ENCODE measurements around the gene EXOC6.
A peak's percentile ranks its signal among the peaks of the same experiment; 100 is the strongest.
"Not testable (repeated sequence)": the region's sequence is repeated elsewhere in the genome, so short reads cannot be mapped to it uniquely, and the experiment has no call there.

The EXOC6 gene

DNA sequence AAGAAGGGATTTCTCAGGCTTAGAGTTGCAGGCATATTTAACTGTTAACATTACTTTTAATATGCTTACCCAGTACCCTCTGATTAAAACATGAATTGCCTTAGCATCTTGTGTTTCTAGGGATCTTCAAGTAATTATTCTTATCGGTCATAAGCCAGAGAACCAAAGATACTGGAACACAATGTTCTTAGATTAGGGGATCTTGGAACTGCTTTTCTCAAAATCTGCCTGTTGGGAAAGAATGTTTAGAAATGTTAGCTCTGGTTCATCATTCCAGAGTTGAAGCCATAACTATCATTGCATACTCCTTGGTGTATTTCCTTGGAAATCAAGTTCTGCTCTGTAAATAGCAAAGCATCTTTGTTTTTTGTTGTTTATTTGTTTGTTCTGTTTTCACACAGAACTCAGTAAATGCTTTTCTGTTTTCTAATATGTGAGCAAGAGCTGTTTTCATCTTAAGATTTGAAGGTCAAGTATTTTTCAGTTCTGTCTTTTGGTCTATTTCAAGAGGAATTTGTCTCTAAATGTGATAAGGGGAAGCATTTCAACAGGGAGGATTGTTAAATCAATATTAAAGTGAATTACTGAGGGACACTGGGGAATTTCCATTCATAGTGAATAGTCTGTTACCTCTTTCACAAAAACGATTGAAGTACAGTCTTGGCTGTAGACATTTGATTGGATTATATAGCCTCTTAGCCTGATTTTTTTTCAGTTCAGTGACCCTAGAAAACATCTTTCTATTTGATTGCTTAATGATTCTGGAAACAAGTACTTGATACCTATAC, 109.1 kb downstream of the EXOC6 start:
- DNase-seq, result no peak

DNA sequence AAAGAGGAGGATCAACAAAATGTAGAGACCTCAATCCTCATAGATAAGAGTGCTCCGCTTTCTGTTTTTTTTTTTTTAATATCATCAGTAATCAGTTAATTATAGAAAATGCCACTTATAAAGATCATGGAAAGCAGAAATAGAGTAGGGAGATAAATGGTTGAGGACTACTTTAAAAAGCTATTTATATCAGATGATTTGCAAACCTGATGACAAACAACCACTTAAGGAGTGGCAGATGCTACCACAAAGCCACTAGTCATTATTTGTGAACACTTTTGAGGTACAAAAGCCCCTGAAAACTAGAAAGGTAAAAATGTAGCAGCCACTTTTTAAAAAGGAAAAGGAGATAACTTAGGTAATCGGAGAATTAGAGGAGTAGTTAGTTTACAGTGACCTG, 113.3 kb downstream of the EXOC6 start:
- no peak for DNase-seq

DNA sequence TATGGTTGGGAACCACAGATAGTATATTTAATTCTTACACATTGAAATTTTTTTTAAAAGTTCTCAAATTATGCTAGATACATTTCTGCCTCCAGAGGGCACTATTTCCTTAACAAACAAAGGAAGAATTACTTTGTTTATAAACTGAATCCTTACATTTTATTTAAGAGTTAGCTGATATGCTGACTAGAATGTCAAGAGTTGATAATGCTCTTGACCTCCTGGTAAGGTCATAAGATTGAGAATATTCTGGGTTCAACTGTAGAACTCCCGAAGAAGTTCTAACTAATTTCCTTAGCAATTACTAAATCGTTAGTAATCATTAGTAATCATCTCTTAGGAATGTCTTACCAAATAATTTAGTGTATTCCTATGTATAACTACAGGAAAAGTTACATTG, 117.0 kb downstream of the EXOC6 start:
- DNase-seq, result peak; percentile 1

DNA sequence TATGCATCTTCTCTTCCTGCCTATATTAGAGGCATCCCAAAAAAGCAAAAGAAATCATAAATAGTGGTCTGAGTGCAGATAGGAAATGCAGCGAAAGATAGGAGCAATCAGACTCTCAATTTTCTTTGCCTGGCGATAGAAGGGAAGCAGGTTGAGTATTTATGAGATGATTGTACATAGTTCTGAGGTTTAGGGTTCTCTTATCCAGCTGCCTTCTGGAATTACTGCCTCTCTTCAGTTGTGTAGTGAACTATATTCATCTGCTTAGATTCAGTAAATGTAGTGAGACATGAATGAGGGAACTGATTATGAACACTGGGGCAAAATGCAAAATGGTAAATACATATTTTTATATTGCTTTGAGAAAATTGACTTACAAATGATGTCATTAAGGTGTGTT, 119.3 kb downstream of the EXOC6 start:
- DNase-seq, result no peak

DNA sequence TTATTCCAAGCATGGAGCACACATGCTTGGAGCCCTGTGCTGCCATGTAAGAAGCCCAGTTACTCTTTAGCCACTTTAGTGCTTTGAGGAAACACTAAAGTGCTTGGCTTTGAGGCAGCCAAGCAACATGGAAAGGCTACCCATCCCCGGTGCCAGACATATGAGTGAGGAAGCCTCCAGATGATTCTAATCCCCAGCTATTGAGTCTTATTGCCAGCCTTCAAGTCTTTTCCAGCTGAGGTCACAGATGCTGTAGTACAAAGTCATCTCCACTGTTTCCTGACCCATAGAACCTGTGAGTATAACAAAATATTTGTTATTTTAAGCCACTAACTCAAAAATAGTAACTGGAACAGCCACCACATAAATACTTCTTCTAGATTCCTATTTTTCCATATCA, 120.8 kb downstream of the EXOC6 start:
- no peak for DNase-seq

DNA sequence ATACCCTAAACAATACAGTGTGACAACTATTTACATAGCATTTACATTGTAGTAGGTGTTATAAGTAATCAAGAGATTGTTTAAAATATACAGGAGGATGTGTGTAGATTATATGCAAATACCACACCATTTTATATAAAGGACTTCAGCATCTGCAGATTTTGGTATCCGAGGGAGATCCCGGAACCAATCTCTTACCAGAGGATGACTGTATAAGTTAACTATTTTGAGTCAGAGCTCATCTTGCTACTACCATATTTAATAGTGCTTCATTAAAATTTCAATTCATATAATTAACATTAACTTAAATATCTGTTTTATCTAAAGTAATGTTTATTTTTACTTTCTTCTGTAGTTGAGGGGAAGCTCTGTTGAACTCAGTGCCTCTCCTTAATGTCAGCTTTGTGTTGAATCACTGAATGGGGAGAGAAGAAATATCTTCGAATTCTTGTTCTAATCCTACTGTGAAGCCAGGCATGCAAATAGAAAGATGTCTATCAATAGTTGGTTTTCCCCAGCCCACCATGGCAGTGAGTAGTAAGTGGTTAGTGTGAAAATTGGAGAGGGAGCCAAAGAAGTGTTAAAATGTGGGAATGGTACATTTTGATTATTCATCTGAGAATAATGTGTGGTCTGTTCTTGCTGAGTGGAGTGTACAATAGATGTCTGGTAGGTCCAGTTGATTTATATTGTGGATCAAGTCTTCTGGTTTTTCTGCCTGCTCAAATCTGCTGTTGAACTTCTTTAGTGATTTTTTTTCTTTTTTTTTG, 122.2 kb downstream of the EXOC6 start:
- DNase-seq, result no peak

DNA sequence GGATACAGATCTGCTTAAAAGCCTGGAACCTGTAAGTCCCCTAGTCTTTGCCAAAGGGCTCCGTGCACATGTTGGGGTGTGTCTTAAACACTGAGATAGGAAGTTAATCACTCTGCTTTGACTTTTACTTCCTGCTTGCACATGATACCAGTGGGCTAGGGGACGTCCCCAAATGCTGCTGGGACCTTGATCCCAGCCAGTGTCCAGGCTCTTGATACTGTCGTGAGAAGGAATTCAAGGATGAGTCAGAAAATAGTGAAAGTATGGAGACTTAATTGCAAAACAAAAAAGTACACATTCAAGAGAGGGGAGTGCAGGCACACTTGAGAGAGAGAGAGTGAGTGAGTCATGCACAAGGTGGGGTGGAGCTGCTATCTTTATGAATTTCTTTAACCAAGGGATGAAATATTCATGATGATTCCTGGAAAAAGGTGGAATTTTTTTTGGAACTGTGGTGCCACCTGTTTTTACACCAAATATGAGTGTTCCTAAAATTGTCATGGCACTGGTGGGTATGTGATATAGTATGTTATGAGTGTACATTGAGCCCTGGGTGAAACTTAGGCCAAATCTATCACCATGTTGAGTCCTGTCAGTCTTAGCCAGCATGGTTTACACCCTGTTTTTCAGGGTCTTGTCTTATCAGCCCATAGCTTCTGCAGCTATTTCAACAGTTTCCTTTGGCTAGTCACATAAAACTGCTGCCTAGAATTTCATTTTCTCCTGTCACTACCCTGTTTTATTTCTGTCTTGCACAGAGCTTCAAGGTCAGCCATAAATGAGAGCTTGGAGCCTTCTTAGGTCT, 123.9 kb downstream of the EXOC6 start:
- no peak for DNase-seq

DNA sequence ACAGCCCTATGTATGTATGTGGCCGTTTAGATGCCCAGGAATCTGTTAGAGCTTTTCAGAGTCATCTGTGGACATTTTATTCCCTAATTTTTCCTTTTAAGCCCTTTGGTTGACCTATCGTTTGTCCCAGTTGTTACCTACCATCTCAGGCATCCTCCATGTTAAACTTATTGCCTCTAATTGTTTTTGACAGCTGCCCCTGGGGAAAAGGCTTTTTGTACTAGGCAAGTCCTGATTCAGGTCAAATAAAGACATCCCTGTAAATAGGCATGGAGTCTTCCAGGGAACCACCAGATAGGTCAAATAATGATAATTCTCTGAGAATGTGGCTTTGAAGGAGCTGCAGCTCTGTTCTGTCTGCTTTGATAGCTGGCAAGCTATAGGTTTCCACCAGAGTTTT, 124.6 kb downstream of the EXOC6 start:
- no peak for DNase-seq

DNA sequence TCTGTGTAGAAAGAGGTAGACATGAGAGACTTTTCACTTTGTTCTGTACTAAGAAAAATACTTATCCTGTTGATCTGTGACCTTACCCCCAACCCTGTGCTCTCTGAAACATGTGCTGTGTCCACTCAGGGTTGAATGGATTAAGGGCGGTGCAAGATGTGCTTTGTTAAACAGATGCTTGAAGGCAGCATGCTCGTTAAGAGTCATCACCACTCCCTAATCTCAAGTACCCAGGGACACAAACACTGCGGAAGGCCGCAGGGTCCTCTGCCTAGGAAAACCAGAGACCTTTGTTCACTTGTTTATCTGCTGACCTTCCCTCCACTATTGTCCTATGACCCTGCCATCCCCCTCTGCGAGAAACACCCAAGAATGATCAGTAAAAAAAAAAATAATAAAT, 128.0 kb downstream of the EXOC6 start:
- not testable (repeated sequence) for DNase-seq

DNA sequence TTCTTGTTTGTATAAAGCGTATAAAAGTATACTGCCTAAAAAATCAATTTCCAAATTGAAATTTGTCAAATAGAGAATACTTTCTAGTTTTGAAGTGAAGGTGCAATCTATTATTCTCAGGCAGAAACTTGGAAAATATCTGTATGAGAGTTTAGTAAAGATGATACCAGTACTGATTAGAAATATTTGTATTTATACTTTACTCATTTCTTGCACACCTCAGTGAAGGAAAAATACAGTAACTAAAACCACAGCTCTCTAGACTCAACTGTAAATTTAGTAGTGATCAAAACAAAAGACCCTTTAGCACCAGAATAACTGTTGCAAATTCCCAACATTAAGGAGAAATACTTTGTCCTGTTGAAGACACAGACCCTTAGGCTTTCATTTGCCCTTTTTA, 140.9 kb downstream of the EXOC6 start:
- DNase-seq, result no peak

DNA sequence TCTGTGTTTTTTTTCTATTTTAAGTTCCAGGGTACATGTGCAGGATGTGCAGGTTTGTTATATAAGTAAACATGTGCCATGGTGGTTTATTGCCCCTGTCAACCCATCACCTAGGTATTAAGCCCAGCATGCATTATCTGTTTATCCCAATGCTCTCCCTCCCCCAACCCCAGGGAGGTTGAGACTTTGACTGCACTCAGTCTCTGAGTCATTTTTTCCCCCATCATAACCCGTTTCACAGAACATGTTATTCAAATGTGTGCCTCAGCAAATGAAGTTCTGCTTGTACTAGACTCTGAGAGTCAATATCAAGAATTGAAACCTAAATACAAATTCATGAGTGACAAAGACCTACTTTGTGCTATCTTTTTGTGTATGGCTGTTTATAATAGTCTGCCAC, 142.3 kb downstream of the EXOC6 start:
- DNase-seq, result no peak

DNA sequence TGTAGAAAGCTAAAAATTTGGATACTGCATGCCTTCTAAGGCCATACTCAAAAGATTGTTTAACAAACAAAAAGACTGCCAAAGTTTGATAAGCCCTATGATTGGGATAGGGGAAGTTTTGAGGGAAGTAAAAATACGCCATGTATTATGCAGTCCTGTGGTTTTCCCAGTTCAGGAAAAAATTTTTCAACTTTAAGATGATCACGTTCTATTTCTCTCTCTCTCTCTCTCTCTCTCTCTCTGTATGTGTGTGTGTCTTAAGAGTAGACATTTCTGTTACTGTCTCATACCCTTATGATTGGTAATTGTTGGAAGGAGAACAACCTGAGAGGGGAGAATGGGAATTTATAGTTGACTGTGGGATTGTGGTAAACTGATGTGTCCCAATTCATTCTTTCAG, 143.2 kb downstream of the EXOC6 start:
- DNase-seq, result no peak

DNA sequence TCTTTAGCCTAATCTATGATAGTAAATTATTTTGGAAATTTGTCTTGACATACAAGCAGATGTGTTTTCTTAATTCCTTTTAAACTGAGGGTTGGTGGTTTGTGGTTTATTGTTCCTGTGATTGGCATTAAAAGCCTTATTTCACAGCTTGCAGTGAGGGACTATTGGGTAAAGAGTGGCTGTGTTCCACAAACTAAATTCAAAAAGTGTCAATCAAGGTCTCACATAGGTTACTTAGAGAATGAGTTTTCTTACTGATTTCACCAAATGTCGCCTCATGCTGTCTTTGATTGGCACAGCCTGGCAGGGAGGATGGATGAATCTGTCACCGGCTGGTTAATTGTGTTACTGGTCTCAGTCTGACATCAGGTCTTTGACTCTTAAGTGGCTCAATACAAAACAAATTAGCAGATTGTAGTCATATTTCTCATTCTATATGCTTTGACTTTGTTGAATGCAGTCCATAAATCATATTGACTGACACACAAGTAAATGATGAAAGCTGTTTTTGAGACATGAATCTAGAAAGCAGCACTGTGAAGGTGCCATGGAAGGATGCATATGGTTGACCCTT, 145.5 kb downstream of the EXOC6 start:
- DNase-seq, result no peak

DNA sequence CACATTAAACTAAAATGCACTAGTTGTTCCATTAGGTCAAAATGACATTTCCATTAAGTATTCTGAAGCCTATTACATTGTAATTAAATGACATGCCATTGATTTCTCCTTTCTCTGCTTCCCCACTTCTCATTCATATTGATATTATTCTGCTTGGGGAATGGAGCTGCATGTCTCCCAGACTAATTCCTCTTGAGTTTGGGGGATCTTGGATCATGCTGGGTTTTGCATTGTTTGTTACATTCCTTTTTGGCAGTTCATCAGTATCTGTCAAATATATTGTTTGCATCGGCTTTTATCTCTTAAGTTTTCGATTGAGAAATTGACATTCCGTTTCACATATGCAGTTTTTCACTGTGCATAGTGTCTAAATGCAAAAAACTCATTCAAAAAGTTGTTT, 147.2 kb downstream of the EXOC6 start:
- DNase-seq, result no peak

DNA sequence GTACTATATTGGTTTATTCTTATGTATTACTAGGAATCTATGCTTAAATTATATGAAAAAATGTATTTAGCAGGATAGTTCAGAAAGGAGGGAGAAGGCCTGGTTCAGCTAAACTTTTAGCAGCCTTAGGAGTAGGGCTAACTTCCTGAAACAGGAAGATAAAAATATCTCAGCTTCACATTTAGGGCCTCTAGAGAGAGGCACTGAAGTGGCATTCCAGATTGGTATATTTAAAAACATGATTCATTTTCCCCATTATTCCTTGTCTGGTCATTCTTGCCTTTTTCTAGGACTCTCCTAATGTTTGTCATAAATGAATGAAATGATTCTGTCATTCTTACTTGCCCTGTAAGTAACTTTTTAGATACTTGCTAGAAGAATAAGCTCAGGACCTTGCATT, 149.3 kb downstream of the EXOC6 start:
- DNase-seq, result no peak

DNA sequence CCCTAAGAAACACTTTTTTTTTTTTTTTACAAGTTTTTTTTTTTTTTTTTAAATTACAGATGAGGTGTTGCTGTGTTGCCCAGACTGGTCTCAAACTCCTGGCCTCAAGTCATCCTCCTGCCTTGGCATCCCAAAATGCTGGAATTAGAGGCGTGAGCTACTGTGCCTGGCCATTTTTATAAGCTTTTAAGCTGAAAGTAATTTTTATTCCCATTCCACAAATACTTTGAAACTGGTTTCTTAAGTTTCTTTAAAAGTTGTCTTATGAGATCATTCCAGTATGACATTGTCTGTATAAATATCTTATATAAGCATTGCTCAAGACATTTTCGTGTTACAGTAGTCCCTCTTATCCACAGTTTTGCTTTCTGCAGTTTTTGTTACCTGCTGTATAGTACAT, 150.9 kb downstream of the EXOC6 start:
- DNase-seq, result no peak

DNA sequence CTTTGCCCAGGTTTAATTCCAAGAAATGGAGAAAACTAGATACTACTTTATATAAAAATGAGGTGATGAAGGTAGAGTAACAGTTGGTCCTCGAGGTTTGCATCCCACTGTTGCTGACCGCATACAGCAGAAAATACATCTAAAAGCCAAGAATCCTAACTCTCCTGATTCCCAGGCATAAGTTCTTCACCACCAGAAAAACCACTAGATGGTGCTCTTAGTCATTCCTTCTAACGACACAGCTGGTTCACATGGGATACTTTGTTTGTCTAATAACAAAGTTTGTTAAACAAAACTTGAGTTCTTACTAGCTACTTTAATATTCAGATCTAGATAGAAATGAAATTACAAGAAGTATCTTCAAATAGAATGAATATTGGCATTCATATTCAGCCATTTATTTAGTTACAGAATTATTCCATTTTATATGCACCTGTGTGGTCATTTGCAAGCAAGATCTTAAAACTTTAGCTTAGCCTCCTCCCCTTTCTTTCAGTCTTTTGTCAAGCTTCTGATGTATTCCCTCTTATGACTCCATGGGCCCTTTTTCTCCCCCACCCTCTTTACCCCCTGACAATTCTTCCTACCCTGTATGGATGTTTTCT, 158.2 kb downstream of the EXOC6 start:
- no peak for DNase-seq

DNA sequence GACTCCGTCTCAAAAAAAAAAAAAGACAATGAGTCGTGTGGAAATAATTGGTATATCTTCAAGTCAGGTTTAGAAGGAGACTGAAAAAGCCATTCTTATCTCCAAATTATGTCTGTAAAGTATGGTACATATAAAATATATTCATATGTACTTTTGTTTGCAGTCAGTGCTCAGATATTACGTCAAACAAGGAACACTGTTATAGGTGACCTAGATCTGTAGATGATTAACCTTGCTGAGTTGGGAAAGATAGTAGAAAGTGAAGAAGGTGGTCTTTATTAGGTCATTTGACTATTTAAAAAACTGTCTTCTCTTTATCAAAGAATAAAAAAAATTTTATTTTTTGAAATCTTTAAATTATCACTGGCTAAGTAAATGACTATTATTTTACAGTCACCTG, 167.4 kb downstream of the EXOC6 start:
- DNase-seq, result no peak

DNA sequence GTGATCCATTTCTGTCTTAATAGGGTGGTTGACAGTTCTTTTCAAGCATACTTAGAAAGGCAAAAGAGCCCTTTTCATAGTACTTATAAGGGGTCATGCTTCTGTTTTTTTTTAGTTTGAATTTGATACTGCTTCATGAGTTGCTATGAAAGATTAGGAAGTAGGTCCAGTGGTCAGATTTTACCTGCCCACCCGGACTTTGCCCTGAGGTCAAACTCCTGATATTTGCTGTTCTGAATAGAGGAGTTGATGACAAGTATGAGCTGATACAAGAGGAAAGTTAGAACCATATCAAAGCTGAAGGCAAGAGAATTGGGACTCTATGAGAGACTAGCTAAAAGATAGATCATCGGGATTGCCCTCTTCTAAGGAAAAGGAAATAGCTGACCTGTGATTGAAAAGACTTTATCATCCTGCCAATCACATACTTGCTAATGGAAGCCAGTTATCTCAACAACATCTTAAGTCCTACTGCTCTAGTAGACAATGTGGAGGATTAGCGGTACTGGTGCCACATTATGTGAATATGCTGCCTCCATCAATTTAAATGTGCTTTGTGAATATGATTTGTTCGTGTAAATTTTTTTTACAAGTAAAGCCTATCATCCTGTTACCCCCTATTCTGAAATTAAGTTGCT, 174.8 kb downstream of the EXOC6 start:
- no peak for DNase-seq

DNA sequence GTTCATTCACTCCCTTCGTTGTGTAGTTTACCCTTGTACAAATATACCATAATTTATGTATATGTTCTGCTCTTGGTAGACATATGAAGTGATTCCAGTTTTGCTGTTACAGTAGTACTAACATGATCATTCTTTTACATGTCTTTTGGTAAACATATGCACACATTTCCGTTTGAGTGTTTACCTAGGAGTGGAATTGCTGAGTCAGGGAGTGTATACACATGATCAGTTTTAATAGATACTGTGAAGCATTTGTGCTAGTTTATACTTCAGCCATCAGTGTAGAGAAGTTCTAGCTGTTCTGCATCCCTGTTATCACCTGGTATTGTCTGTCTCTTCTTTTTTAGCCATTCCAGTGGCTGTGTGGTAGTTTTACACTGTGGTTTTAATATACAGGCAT, 177.8 kb downstream of the EXOC6 start:
- no peak for DNase-seq

DNA sequence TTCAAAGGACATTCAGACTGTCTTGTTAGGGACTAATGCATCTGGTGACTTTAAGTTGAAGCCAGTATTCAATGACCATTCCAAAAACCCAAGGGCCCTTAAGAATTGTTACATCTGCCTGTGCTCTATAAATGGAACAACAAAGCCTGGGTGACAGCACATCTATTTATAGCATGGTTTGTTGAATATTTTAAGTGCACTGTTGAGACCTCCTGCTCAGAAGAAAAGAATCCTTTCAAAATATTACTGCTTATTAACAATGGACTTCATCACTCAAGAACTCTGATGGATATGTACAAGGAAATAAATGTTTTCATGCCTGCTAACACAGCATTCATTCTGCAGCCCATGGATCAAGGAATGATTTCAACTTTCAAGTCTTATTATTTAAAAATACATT, 179.2 kb downstream of the EXOC6 start:
- no peak for DNase-seq

DNA sequence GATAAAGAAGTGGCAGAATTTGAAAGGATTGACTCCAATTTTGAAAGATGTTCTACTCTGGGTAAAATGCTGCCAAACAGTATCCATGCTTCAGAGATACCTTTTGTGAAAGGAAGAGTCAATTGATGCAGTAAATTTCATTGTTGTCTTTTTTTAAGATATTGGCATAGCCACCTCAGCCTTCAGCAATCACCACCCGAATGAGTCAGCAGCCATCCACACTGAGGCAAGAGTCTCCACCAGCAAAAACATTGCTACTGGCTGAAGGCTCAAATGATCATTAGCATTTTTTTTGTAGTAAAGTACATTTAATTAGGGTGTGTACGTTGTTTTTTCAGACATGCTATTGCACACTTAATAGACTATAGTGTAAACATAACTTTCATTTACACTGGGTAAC, 180.6 kb downstream of the EXOC6 start:
- DNase-seq, result no peak

DNA sequence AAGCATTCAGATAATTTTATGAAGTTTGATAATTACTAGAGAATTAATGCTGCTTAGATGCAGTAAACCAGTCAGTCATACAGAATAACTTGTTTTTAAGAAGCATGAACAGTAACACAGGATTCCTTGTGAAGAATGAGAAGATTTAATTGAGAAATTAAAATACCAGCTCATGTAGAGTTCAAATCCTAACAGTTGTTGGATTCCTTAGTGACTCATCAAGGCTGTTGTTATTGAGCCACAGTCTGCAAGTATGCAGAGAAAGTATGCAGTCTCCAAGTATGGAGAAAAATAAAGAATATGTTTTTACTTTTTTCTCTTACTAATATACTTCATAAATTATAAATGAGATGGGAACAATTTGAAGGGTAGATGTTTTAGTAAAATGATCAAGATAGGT, 182.1 kb downstream of the EXOC6 start:
- DNase-seq, result no peak
